SK-N-SH (cell line): ENCODE data around the gene RGS17. TPM values are rescaled to one million over a fixed set of nuclear protein-coding genes. Genes with fewer than 3 reads are reported as not detected.

Experiments
- CTCF ChIA-PET: fragments of 300-600, 350-600 bp; formaldehyde crosslinking; extraction: SDS; loops from one replicate; lab custom pipeline; 2021; lab: Yijun Ruan, JAX
- POLR2A ChIA-PET: fragments of 350-600 bp; sonication (Branson Sonifier 250); formaldehyde crosslinking; extraction: SDS; loops from one replicate; lab custom pipeline; 2020; ENCODE audit warnings: antibody characterized with exemption, inconsistent platforms; lab: Yijun Ruan, JAX
- DNase-seq: peaks from one replicate; pipeline ENCODE4 v3.0.0; 2012
- H2AFZ ChIP-seq: fragments of 200-600 bp; sonication (generic); 2 replicates; pipeline ENCODE4 v1.8.1; 2016; ENCODE audit warnings: antibody characterized with exemption, mild to moderate bottlenecking, low read depth
- H3F3A ChIP-seq: fragments of 200-600 bp; sonication (generic); replicated peaks from 2 replicates; pipeline ENCODE3; 2016; ENCODE audit warnings: antibody characterized with exemption, mild to moderate bottlenecking; ENCODE audit not compliant: insufficient read depth
- H3K27ac ChIP-seq, 2 experiments: fragments of 200-500 bp in 1 of 2; fragments of 200-600 bp in 1 of 2; sonication (Bioruptor generic) in 1 of 2; sonication (generic), shearing (Covaris generic) in 1 of 2; 2 replicates each; pipeline versions ENCODE4 v1.5.1 to v1.6.1; 2014 to 2016; ENCODE audit warnings: low read depth in 2 of 2, inconsistent platforms in 1 of 2, low read length in 1 of 2, mild to moderate bottlenecking in 1 of 2, mixed read lengths in 1 of 2
- H3K27me3 ChIP-seq: fragments of 200-600 bp; sonication (generic), shearing (Covaris generic); 2 replicates; pipeline ENCODE4 v1.6.1; 2016; ENCODE audit warnings: mixed run types; ENCODE audit not compliant: insufficient read depth
- H3K36me3 ChIP-seq, 2 experiments: fragments of 200-500 bp in 1 of 2; fragments of 200-600 bp in 1 of 2; sonication (Bioruptor generic) in 1 of 2; sonication (generic) in 1 of 2; replicated peaks in 1 of 2; 2 replicates each; pipeline versions ENCODE3 to v1.5.1; 2014 to 2016; ENCODE audit warnings: low read length in 1 of 2, mild to moderate bottlenecking in 1 of 2; ENCODE audit not compliant: insufficient read depth in 2 of 2, control insufficient read depth in 1 of 2
- H3K4me1 ChIP-seq, 2 experiments: fragments of 200-500 bp in 1 of 2; fragments of 200-600 bp in 1 of 2; sonication (Bioruptor generic) in 1 of 2; sonication (generic), shearing (Covaris generic) in 1 of 2; 2 replicates each; pipeline versions ENCODE4 v1.5.1 to v1.6.1; 2014 to 2016; ENCODE audit warnings: low read depth in 1 of 2, low read length in 1 of 2, mixed run types in 1 of 2; ENCODE audit not compliant: insufficient read depth in 2 of 2, control insufficient read depth in 1 of 2
- H3K4me2 ChIP-seq: fragments of 200-600 bp; sonication (generic), shearing (Covaris generic); 2 replicates; pipeline ENCODE4 v1.6.1; 2017; ENCODE audit warnings: mixed run types
- H3K4me3 ChIP-seq, 2 experiments: fragments of 200-500 bp in 1 of 2; fragments of 200-600 bp in 1 of 2; sonication (Bioruptor generic) in 1 of 2; sonication (generic), shearing (Covaris generic) in 1 of 2; 2 replicates each; pipeline versions ENCODE4 v1.5.1 to v1.8.1; 2014 to 2016; ENCODE audit warnings: low read depth in 2 of 2, inconsistent platforms in 1 of 2, low read length in 1 of 2, mild to moderate bottlenecking in 1 of 2, mixed read lengths in 1 of 2, moderate library complexity in 1 of 2
- H3K79me2 ChIP-seq: fragments of 200-600 bp; sonication (generic); 2 replicates; pipeline ENCODE4 v1.8.1; 2017; ENCODE audit warnings: mild to moderate bottlenecking; ENCODE audit not compliant: insufficient read depth
- H3K9ac ChIP-seq: fragments of 200-600 bp; sonication (generic); 2 replicates; pipeline ENCODE4 v1.6.1; 2017; ENCODE audit warnings: mixed run types
- H3K9me2 ChIP-seq: fragments of 200-600 bp; sonication (generic); 2 replicates; pipeline ENCODE4 v1.6.1; 2017; ENCODE audit warnings: mixed run types
- H3K9me3 ChIP-seq: fragments of 200-600 bp; sonication (generic); 2 replicates; pipeline ENCODE4 v1.6.1; 2017; ENCODE audit warnings: mixed run types, mild to moderate bottlenecking, moderate library complexity
- H4K20me1 ChIP-seq: fragments of 200-600 bp; sonication (generic); 2 replicates; pipeline ENCODE4 v1.6.1; 2017; ENCODE audit warnings: mild to moderate bottlenecking, mixed run types; ENCODE audit not compliant: insufficient read depth
- CHD2 ChIP-seq: fragments of 150-350 bp; IDR thresholded peaks from 2 replicates; pipeline ENCODE4 v1.6.1; 2018; ENCODE audit warnings: low read length; ENCODE audit not compliant: partially characterized antibody
- ELF1 ChIP-seq: IDR thresholded peaks from 2 replicates; pipeline ENCODE4 v1.4.0; 2012
- FOXJ3 ChIP-seq: sonication (generic); formaldehyde crosslinking; IDR thresholded peaks from 2 replicates; pipeline ENCODE4 v1.5.1; 2020; ENCODE audit warnings: mild to moderate bottlenecking, missing genetic modification reagents
- GATA2 ChIP-seq: sonication (generic); formaldehyde crosslinking; IDR thresholded peaks from 2 replicates; pipeline ENCODE4 v1.5.0; 2020; ENCODE audit warnings: mild to moderate bottlenecking, missing genetic modification reagents
- IRF3 ChIP-seq: fragments of 150-350 bp; IDR thresholded peaks from 2 replicates; pipeline ENCODE4 v1.6.1; 2016; ENCODE audit warnings: mild to moderate bottlenecking, low read depth, low read length
- JUND ChIP-seq: IDR thresholded peaks from 2 replicates; pipeline ENCODE4 v1.4.0; 2012
- MEF2A ChIP-seq: IDR thresholded peaks from 2 replicates; pipeline ENCODE4 v1.4.0; 2012; ENCODE audit warnings: low read depth, borderline replicate concordance
- MXI1 ChIP-seq: IDR thresholded peaks from 2 replicates; pipeline ENCODE4 v1.6.1; 2012; ENCODE audit warnings: mild to moderate bottlenecking, low read depth, low read length, improper control_type of control experiment
- NFIC ChIP-seq: IDR thresholded peaks from 2 replicates; pipeline ENCODE4 v1.4.0; 2012; ENCODE audit warnings: borderline replicate concordance
- RAD21 ChIP-seq: IDR thresholded peaks from 2 replicates; pipeline ENCODE4 v1.6.1; 2012; ENCODE audit warnings: mild to moderate bottlenecking, low read length
- RCOR1 ChIP-seq: fragments of 150-350 bp; IDR thresholded peaks from 2 replicates; pipeline ENCODE4 v1.6.1; 2017; ENCODE audit warnings: antibody characterized with exemption, low read length
- SIN3A ChIP-seq: IDR thresholded peaks from 2 replicates; pipeline ENCODE4 v1.6.1; 2012; ENCODE audit warnings: low read depth, mild to moderate bottlenecking, low read length, moderate library complexity, borderline replicate concordance
- SMC3 ChIP-seq: IDR thresholded peaks from 2 replicates; pipeline ENCODE4 v1.6.1; 2012; ENCODE audit warnings: low read depth, low read length, improper control_type of control experiment
- TAF1 ChIP-seq: IDR thresholded peaks from 2 replicates; pipeline ENCODE4 v1.6.1; 2012; ENCODE audit warnings: low read depth, mild to moderate bottlenecking, low read length, moderate library complexity, borderline replicate concordance
- TCF12 ChIP-seq: IDR thresholded peaks from 2 replicates; pipeline ENCODE4 v1.4.0; 2012
- WGBS: methylation state at CpG from one replicate; pipeline ENCODE4 v1.1.6; 2017; ENCODE audit warnings: low lambda C conversion rate; 5-methylcytosine and 5-hydroxymethylcytosine counted together
- polyA plus RNA-seq, 3 experiments: library from polyadenylated mRNA; depleted of rRNA; stranded (reverse); fragments of >200 nt; gene quantifications; 2 replicates each; pipeline ENCODE4 v1.2.3, GENCODE V29; 2012
- TF ChIP-seq, protein P1 (sequence below): IDR thresholded peaks from 2 replicates; pipeline ENCODE4; 2012
- TF ChIP-seq, protein P2 (sequence below): IDR thresholded peaks from 2 replicates; pipeline ENCODE4 v1.4.0; 2012; ENCODE audit warnings: low read depth

The RGS17 gene
- polyA plus RNA-seq, 1 of the 3 experiments (the other 2 are of a cell fraction) = 1.4 TPM

GRCh38 chr6:153167907-153168306 is 36.8 kb upstream of the RGS17 start:
- peak overlapping the region in 1 of 2 experiments; percentile 66; a peak in 3 of 4 replicates for H3K27ac ChIP-seq
- H3K36me3 ChIP-seq = no peaks in the 10 kb centered on the region
- POLR2A ChIA-PET = no interaction called here
- H3K79me2 ChIP-seq = no peaks in the 10 kb centered on the region
- H3K9ac ChIP-seq = no peak overlapping the region
- no peaks in the 10 kb centered on the region for H3K9me2 ChIP-seq
- peaks cover 16% of the 10 kb centered on the region for H3F3A ChIP-seq
- no peak for TF ChIP-seq ELF1
- TF ChIP-seq CHD2 = no peak
- no peak for TF ChIP-seq MEF2A
- TF ChIP-seq SIN3A = no peak
- TF ChIP-seq JUND = no peak
- TF ChIP-seq MXI1 = no peak
- TF ChIP-seq, protein P1, sequence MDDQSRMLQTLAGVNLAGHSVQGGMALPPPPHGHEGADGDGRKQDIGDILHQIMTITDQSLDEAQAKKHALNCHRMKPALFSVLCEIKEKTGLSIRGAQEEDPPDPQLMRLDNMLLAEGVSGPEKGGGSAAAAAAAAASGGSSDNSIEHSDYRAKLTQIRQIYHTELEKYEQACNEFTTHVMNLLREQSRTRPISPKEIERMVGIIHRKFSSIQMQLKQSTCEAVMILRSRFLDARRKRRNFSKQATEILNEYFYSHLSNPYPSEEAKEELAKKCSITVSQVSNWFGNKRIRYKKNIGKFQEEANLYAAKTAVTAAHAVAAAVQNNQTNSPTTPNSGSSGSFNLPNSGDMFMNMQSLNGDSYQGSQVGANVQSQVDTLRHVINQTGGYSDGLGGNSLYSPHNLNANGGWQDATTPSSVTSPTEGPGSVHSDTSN = no peak
- no peak for TF ChIP-seq SMC3
- TF ChIP-seq GATA2 (CRISPR knock-in tag) = no peak
- no peak for TF ChIP-seq IRF3
- no peak for TF ChIP-seq RCOR1
- no peak for TF ChIP-seq TAF1
- TF ChIP-seq RAD21 = no peak
- no peak for TF ChIP-seq TCF12
- TF ChIP-seq NFIC = no peak
- TF ChIP-seq, protein P2, sequence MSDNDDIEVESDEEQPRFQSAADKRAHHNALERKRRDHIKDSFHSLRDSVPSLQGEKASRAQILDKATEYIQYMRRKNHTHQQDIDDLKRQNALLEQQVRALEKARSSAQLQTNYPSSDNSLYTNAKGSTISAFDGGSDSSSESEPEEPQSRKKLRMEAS = no peak
- no peak for TF ChIP-seq FOXJ3 (CRISPR knock-in tag)
- TF ChIP-seq, all 33 proteins: peak for 0
- Histone ChIP-seq H3K27me3 (no peaks in the 10 kb centered on the region), H3K4me3 (no peak overlapping the region), H2AFZ (no peak overlapping the region), H3K4me1 (peaks cover 5 to 9% of the 10 kb centered on the region in 2 experiments; a peak in 2 of 4 replicates), H3K9me3 (no peaks in the 10 kb centered on the region), H4K20me1 (no peaks in the 10 kb centered on the region), H3K4me2 (peak overlapping the region; percentile 23; the same call in 1 of the 2 replicates)
- CTCF ChIA-PET = no interaction called here
- no peak for DNase-seq
- 59% methylated on average over 1 of the region's 1 CpG for WGBS
